ENCODE measurements around the gene RECK.

Gene RECK

GRCh38 chr9:36017278-36017677 is 19.4 kb upstream of the RECK start:
- no peaks in the 10 kb centered on the region for H3K36me3 Mint-ChIP-seq (ENCODE audit: low read depth)
- no peaks in the 10 kb centered on the region for H3K9me3 Mint-ChIP-seq
- no peak overlapping the region for H3K27ac Mint-ChIP-seq
- no peak overlapping the region for H3K4me3 Mint-ChIP-seq
- H3K27me3 Mint-ChIP-seq (ENCODE audit: low read depth): peaks cover 27% of the 10 kb centered on the region
- no peaks in the 10 kb centered on the region for H3K4me1 Mint-ChIP-seq (ENCODE audit: low read depth)

GRCh38 chr9:36018129-36018528 is 18.6 kb upstream of the RECK start:
- H3K36me3 Mint-ChIP-seq (ENCODE audit: low read depth): no peaks in the 10 kb centered on the region
- H3K4me1 Mint-ChIP-seq (ENCODE audit: low read depth): no peaks in the 10 kb centered on the region
- H3K27ac Mint-ChIP-seq: no peak overlapping the region
- H3K27me3 Mint-ChIP-seq (ENCODE audit: low read depth): peaks cover 22% of the 10 kb centered on the region
- no peaks in the 10 kb centered on the region for H3K9me3 Mint-ChIP-seq
- H3K4me3 Mint-ChIP-seq: no peak overlapping the region

- H3K4me1 Mint-ChIP-seq (ENCODE audit: low read depth): peaks cover 2% of the 10 kb centered on the region
- H3K27ac Mint-ChIP-seq: no peak overlapping the region
- no peaks in the 10 kb centered on the region for H3K9me3 Mint-ChIP-seq
- no peaks in the 10 kb centered on the region for H3K36me3 Mint-ChIP-seq (ENCODE audit: low read depth)
- peaks cover 15% of the 10 kb centered on the region for H3K27me3 Mint-ChIP-seq (ENCODE audit: low read depth)
- no peak overlapping the region for H3K4me3 Mint-ChIP-seq
Observed at GRCh38 chr9:36018891-36019720, 17.6 kb upstream of the RECK start.

GRCh38 chr9:36021968-36022367 is 14.7 kb upstream of the RECK start:
- no peaks in the 10 kb centered on the region for H3K9me3 Mint-ChIP-seq
- no peak overlapping the region for H3K4me3 Mint-ChIP-seq

GRCh38 chr9:36023260-36024048 is 13.3 kb upstream of the RECK start:
- Mint-ChIP-seq H3K27me3 (ENCODE audit: low read depth) (peaks cover 9% of the 10 kb centered on the region), H3K4me3 (no peak overlapping the region), H3K9me3 (no peaks in the 10 kb centered on the region), H3K4me1 (ENCODE audit: low read depth) (peaks cover 2% of the 10 kb centered on the region), H3K27ac (no peak overlapping the region), H3K36me3 (ENCODE audit: low read depth) (no peaks in the 10 kb centered on the region)

More at GRCh38 chr9:36021968-36022367, 14.7 kb upstream of the RECK start:
- H3K27me3 Mint-ChIP-seq (ENCODE audit: low read depth): peaks cover 9% of the 10 kb centered on the region
- H3K4me1 Mint-ChIP-seq (ENCODE audit: low read depth): peaks cover 2% of the 10 kb centered on the region
- H3K36me3 Mint-ChIP-seq (ENCODE audit: low read depth): no peaks in the 10 kb centered on the region
- no peak overlapping the region for H3K27ac Mint-ChIP-seq

- peaks cover 2% of the 10 kb centered on the region for H3K4me1 Mint-ChIP-seq (ENCODE audit: low read depth)
- H3K27me3 Mint-ChIP-seq (ENCODE audit: low read depth): peaks cover 23% of the 10 kb centered on the region
- no peak overlapping the region for H3K27ac Mint-ChIP-seq
- no peaks in the 10 kb centered on the region for H3K9me3 Mint-ChIP-seq
- no peak overlapping the region for H3K4me3 Mint-ChIP-seq
- H3K36me3 Mint-ChIP-seq (ENCODE audit: low read depth): no peaks in the 10 kb centered on the region
Observed at GRCh38 chr9:36025746-36026145, 11.0 kb upstream of the RECK start.

GRCh38 chr9:36029202-36029601 is 7.5 kb upstream of the RECK start:
- no peak overlapping the region for H3K4me3 Mint-ChIP-seq
- H3K27me3 Mint-ChIP-seq (ENCODE audit: low read depth): peaks cover 50% of the 10 kb centered on the region
- H3K27ac Mint-ChIP-seq: no peak overlapping the region
- H3K9me3 Mint-ChIP-seq: no peaks in the 10 kb centered on the region
- H3K4me1 Mint-ChIP-seq (ENCODE audit: low read depth): no peaks in the 10 kb centered on the region
- H3K36me3 Mint-ChIP-seq (ENCODE audit: low read depth): no peaks in the 10 kb centered on the region

- Mint-ChIP-seq H3K4me3 (no peak overlapping the region), H3K36me3 (ENCODE audit: low read depth) (no peaks in the 10 kb centered on the region), H3K27ac (no peak overlapping the region), H3K4me1 (ENCODE audit: low read depth) (no peaks in the 10 kb centered on the region), H3K27me3 (ENCODE audit: low read depth) (peaks cover 53% of the 10 kb centered on the region), H3K9me3 (no peaks in the 10 kb centered on the region)
Observed at GRCh38 chr9:36029765-36030528, 6.8 kb upstream of the RECK start.

GRCh38 chr9:36030871-36031270 is 5.8 kb upstream of the RECK start:
- Mint-ChIP-seq H3K36me3 (ENCODE audit: low read depth) (no peaks in the 10 kb centered on the region), H3K27ac (no peak overlapping the region), H3K4me1 (ENCODE audit: low read depth) (no peaks in the 10 kb centered on the region)

GRCh38 chr9:36031774-36032555 is 4.7 kb upstream of the RECK start:
- Mint-ChIP-seq H3K27ac (no peak overlapping the region), H3K4me1 (ENCODE audit: low read depth) (no peaks in the 10 kb centered on the region), H3K27me3 (ENCODE audit: low read depth) (peaks cover 47% of the 10 kb centered on the region), H3K36me3 (ENCODE audit: low read depth) (no peaks in the 10 kb centered on the region), H3K9me3 (no peaks in the 10 kb centered on the region), H3K4me3 (no peak overlapping the region)

More at GRCh38 chr9:36030871-36031270, 5.8 kb upstream of the RECK start:
- Mint-ChIP-seq H3K27me3 (ENCODE audit: low read depth) (peaks cover 53% of the 10 kb centered on the region), H3K4me3 (no peak overlapping the region), H3K9me3 (no peaks in the 10 kb centered on the region)

GRCh38 chr9:36033788-36034187 is 2.9 kb upstream of the RECK start:
- Mint-ChIP-seq H3K36me3 (ENCODE audit: low read depth) (no peaks in the 10 kb centered on the region), H3K9me3 (no peaks in the 10 kb centered on the region), H3K4me1 (ENCODE audit: low read depth) (peaks cover 3% of the 10 kb centered on the region), H3K27ac (no peak overlapping the region), H3K4me3 (no peak overlapping the region), H3K27me3 (ENCODE audit: low read depth) (peaks cover 46% of the 10 kb centered on the region)

GRCh38 chr9:36034234-36034633 is 2.5 kb upstream of the RECK start:
- peaks cover 41% of the 10 kb centered on the region for H3K27me3 Mint-ChIP-seq (ENCODE audit: low read depth)
- no peak overlapping the region for H3K27ac Mint-ChIP-seq
- H3K4me1 Mint-ChIP-seq (ENCODE audit: low read depth): peaks cover 4% of the 10 kb centered on the region
- H3K4me3 Mint-ChIP-seq: no peak overlapping the region
- H3K9me3 Mint-ChIP-seq: no peaks in the 10 kb centered on the region
- H3K36me3 Mint-ChIP-seq (ENCODE audit: low read depth): no peaks in the 10 kb centered on the region

- Mint-ChIP-seq H3K27me3 (ENCODE audit: low read depth) (peaks cover 37% of the 10 kb centered on the region), H3K27ac (no peak overlapping the region), H3K4me3 (no peak overlapping the region), H3K9me3 (no peaks in the 10 kb centered on the region), H3K36me3 (ENCODE audit: low read depth) (no peaks in the 10 kb centered on the region), H3K4me1 (ENCODE audit: low read depth) (peaks cover 6% of the 10 kb centered on the region)
Observed at GRCh38 chr9:36035006-36035405, 1.7 kb upstream of the RECK start.

GRCh38 chr9:36036253-36036779 is 397 bp upstream of the RECK start:
- H3K4me3 Mint-ChIP-seq: peak overlapping the region; percentile 77
- no peaks in the 10 kb centered on the region for H3K36me3 Mint-ChIP-seq (ENCODE audit: low read depth)
- no peaks in the 10 kb centered on the region for H3K9me3 Mint-ChIP-seq
- peaks cover 15% of the 10 kb centered on the region for H3K4me1 Mint-ChIP-seq (ENCODE audit: low read depth)
- H3K27ac Mint-ChIP-seq: no peak overlapping the region
- peaks cover 27% of the 10 kb centered on the region for H3K27me3 Mint-ChIP-seq (ENCODE audit: low read depth)

All from T-helper 1 cell treated with Interleukin-12 subunit alpha and Interleukin-12 subunit beta and Interleukin-4 antibody, amounts not matched to agents 30 μg/mL and 1 μg/mL, for 36 hours (primary cell).